HCT116 (cell line): ENCODE data around the gene WNK3. TPM values are rescaled to one million over a fixed set of nuclear protein-coding genes. Genes with fewer than 3 reads are reported as not detected.

Source experiments
- ATAC-seq: fragments of 200-7000 bp; cut with Tn5 transposase; 2 replicates; pipeline ENCODE4 v1.9.1; 2020; ENCODE audit warnings: mild to moderate bottlenecking, moderate library complexity
- BruUV-seq: library from RNA; stranded (reverse); fragments of 400-500 nt; replicated peaks from 2 replicates; lab custom pipeline; 2021; lab: Mats Ljungman, UMichigan
- CTCF ChIA-PET: fragments of 300-600 bp; sonication (Branson Sonifier 250); formaldehyde crosslinking; loops from one replicate; lab custom pipeline; 2021; ENCODE audit warnings: antibody characterized with exemption; lab: Charles Lee
- POLR2A ChIA-PET: fragments of 300-600, 350-600 bp; sonication (Branson Sonifier 250); formaldehyde crosslinking; loops from one replicate; lab custom pipeline; 2021; ENCODE audit warnings: antibody characterized with exemption; lab: Charles Lee
- RAD21 ChIA-PET, 2 experiments: fragments of 300-600 bp; sonication (Branson Sonifier 250); formaldehyde crosslinking; loops; one replicate each; lab custom pipeline; 2023; ENCODE audit warnings: low total read pairs in 2 of 2; ENCODE audit not compliant: uncharacterized antibody in 2 of 2, unreplicated experiment in 2 of 2, low non-redundant PET in 1 of 2; lab: Charles Lee
- DNase-seq: peaks from one replicate; pipeline ENCODE4 v3.0.0-alpha.2; 2010; ENCODE audit warnings: low read depth, low spot score
- H2AFZ ChIP-seq: fragments of 200-600 bp; shearing (Covaris generic), sonication (generic); 2 replicates; pipeline ENCODE4 v1.6.1; 2017; ENCODE audit warnings: low read depth, mixed run types, mixed read lengths, antibody characterized with exemption, low read length; ENCODE audit not compliant: poor library complexity, severe bottlenecking
- H3K27ac ChIP-seq: 2 replicates; pipeline ENCODE4 v1.5.1; 2012; ENCODE audit warnings: low read depth, low read length
- H3K27me3 ChIP-seq: fragments of 200-600 bp; sonication (generic); 2 replicates; pipeline ENCODE4 v1.6.1; 2016; ENCODE audit warnings: mixed run types, low read length, mixed read lengths; ENCODE audit not compliant: insufficient read depth
- H3K36me3 ChIP-seq, 2 experiments: fragments of 200-500 bp in 1 of 2; fragments of 200-600 bp in 1 of 2; sonication (Bioruptor generic) in 1 of 2; sonication (generic) in 1 of 2; 2 replicates each; pipeline versions ENCODE4 v1.5.1 to v1.6.1; 2014 to 2016; ENCODE audit warnings: low read length in 2 of 2, inconsistent platforms in 1 of 2, mixed read lengths in 1 of 2, mixed run types in 1 of 2; ENCODE audit not compliant: insufficient read depth in 2 of 2, control insufficient read depth in 1 of 2
- H3K4me1 ChIP-seq, 2 experiments: fragments of 200-600 bp in 1 of 2; sonication (generic) in 1 of 2; 2 replicates each; pipeline versions ENCODE4 v1.5.1 to v1.6.1; 2012 to 2017; ENCODE audit warnings: low read length in 2 of 2, inconsistent platforms in 1 of 2, mild to moderate bottlenecking in 1 of 2, mixed read lengths in 1 of 2, mixed run types in 1 of 2, moderate library complexity in 1 of 2; ENCODE audit not compliant: insufficient read depth in 2 of 2, control insufficient read depth in 1 of 2
- H3K4me2 ChIP-seq: fragments of 200-600 bp; sonication (generic); 2 replicates; pipeline ENCODE4 v1.6.1; 2017; ENCODE audit warnings: mixed run types, low read length, mixed read lengths
- H3K4me3 ChIP-seq, 2 experiments: fragments of 200-600 bp in 1 of 2; sonication (generic) in 1 of 2; replicated peaks in 1 of 2; 2 replicates each; pipeline ENCODE4 v1.5.1; 2011 to 2016; ENCODE audit warnings: low read length in 2 of 2, control low read depth in 1 of 2, low read depth in 1 of 2, mild to moderate bottlenecking in 1 of 2, mixed read lengths in 1 of 2, mixed run types in 1 of 2
- H3K79me2 ChIP-seq: fragments of 200-600 bp; sonication (generic); 2 replicates; pipeline ENCODE4 v1.6.1; 2017; ENCODE audit warnings: mild to moderate bottlenecking, mixed run types, low read length, moderate library complexity, mixed read lengths; ENCODE audit not compliant: insufficient read depth
- H3K9ac ChIP-seq: fragments of 200-600 bp; sonication (generic); 2 replicates; pipeline ENCODE4 v1.6.1; 2016; ENCODE audit warnings: low read length, mixed read lengths
- H3K9me2 ChIP-seq: fragments of 200-600 bp; sonication (generic), shearing (Covaris generic); 2 replicates; pipeline ENCODE4 v1.6.1; 2017; ENCODE audit warnings: mixed run types, mild to moderate bottlenecking, moderate library complexity; ENCODE audit not compliant: insufficient read depth
- H3K9me3 ChIP-seq, 2 experiments: fragments of 200-500 bp in 1 of 2; fragments of 200-600 bp in 1 of 2; sonication (Bioruptor generic) in 1 of 2; sonication (generic) in 1 of 2; 2 replicates each; pipeline ENCODE4 v1.6.1; 2014 to 2017; ENCODE audit warnings: low read length in 2 of 2, mixed read lengths in 2 of 2, inconsistent platforms in 1 of 2, low read depth in 1 of 2, mild to moderate bottlenecking in 1 of 2, mixed run types in 1 of 2, moderate library complexity in 1 of 2; ENCODE audit not compliant: control insufficient read depth in 1 of 2, insufficient read depth in 1 of 2
- H4K20me1 ChIP-seq: fragments of 200-600 bp; sonication (generic), shearing (Covaris generic); 2 replicates; pipeline ENCODE4 v1.6.1; 2017; ENCODE audit warnings: mixed run types, mild to moderate bottlenecking, moderate library complexity; ENCODE audit not compliant: insufficient read depth
- EZH2phosphoT487 ChIP-seq: fragments of 200-600 bp; IDR thresholded peaks from 2 replicates; pipeline ENCODE4 v1.6.1; 2018; ENCODE audit warnings: antibody characterized with exemption, borderline replicate concordance
- POLR2A ChIP-seq: IDR thresholded peaks from 2 replicates; pipeline ENCODE4 v1.7.0; 2011; ENCODE audit warnings: borderline replicate concordance; ENCODE audit not compliant: insufficient read depth, insufficient read length; ENCODE audit errors: extremely low read depth
- POLR2AphosphoS5 ChIP-seq: IDR thresholded peaks from 2 replicates; pipeline ENCODE4 v1.6.1; 2011; ENCODE audit warnings: mild to moderate bottlenecking, low read depth, low read length, moderate library complexity
- RAD21 ChIP-seq: IDR thresholded peaks from 2 replicates; pipeline ENCODE4 v1.6.1; 2012; ENCODE audit warnings: low read depth, mild to moderate bottlenecking
- SP1 ChIP-seq: IDR thresholded peaks from 2 replicates; pipeline ENCODE4 v1.6.1; 2012; ENCODE audit warnings: low read depth
- TCF7L2 ChIP-seq: IDR thresholded peaks from 2 replicates; pipeline ENCODE4 v1.7.0; 2011; ENCODE audit warnings: borderline replicate concordance, inconsistent platforms; ENCODE audit not compliant: insufficient read depth, insufficient read length; ENCODE audit errors: extremely low read depth
- YY1 ChIP-seq: IDR thresholded peaks from 2 replicates; pipeline ENCODE4 v1.6.1; 2011; ENCODE audit warnings: low read length, low read depth, moderate library complexity, mild to moderate bottlenecking; ENCODE audit not compliant: insufficient replicate concordance; ENCODE audit errors: extremely low read depth
- ZFX ChIP-seq: fragments of 450-650 bp; IDR thresholded peaks from 2 replicates; pipeline ENCODE4 v1.6.1; 2017
- ZNF274 ChIP-seq: fragments of 200-500 bp; sonication (Bioruptor generic); IDR thresholded peaks from 2 replicates; pipeline ENCODE4 v1.6.1; 2014; ENCODE audit warnings: mild to moderate bottlenecking, low read depth, low read length, inconsistent platforms
- intact Hi-C: fragments of 100-400 bp; cut with micrococcal nuclease; formaldehyde crosslinking; loops from 2 replicates; pipeline ENCODE4 v1.10.0; 2022
- total RNA-seq: library from RNA; stranded (reverse); gene quantifications from one replicate; pipeline ENCODE4 v1.2.1, GENCODE V29; 2021; ENCODE audit not compliant: unreplicated experiment
- TF ChIP-seq, protein P1 (sequence below): IDR thresholded peaks from 2 replicates; pipeline ENCODE4 v1.6.1; 2012
- TF ChIP-seq, protein P2 (sequence below): IDR thresholded peaks from 2 replicates; pipeline ENCODE4 v1.6.1; 2011; ENCODE audit warnings: mild to moderate bottlenecking, low read length, moderate library complexity; ENCODE audit not compliant: insufficient replicate concordance; ENCODE audit errors: extremely low read depth

WNK3 gene
- total RNA-seq, 1 experiment from 2014 or later, result 0.05 TPM

DNA sequence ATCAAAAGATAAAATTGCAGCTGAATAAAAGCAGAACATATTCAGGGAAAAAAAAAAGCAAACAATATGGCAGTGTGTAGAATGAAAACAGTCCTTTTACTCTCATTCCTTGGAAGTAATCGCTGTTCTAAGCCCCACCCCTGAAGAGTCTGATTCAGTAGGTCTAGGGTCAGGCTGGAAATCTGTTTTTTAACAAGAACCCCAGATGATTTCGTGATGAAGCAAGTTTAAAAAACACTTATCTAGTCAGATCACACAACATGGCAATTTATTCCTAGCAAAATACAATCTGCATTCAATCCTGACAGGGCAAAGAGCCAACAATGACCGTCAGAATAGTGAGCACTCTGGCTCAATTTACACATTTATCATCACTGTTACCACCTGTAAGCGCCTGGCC is 190.9 kb downstream of the WNK3 start (continued):
- TF ChIP-seq, protein P1, sequence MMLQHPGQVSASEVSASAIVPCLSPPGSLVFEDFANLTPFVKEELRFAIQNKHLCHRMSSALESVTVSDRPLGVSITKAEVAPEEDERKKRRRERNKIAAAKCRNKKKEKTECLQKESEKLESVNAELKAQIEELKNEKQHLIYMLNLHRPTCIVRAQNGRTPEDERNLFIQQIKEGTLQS, result no peak
- TF ChIP-seq SP1, result no peak
- TF ChIP-seq EZH2phosphoT487, result no peak
- TF ChIP-seq ZNF274, result no peak
- TF ChIP-seq TCF7L2, result no peak
- TF ChIP-seq YY1, result no peak
- TF ChIP-seq, protein P2, sequence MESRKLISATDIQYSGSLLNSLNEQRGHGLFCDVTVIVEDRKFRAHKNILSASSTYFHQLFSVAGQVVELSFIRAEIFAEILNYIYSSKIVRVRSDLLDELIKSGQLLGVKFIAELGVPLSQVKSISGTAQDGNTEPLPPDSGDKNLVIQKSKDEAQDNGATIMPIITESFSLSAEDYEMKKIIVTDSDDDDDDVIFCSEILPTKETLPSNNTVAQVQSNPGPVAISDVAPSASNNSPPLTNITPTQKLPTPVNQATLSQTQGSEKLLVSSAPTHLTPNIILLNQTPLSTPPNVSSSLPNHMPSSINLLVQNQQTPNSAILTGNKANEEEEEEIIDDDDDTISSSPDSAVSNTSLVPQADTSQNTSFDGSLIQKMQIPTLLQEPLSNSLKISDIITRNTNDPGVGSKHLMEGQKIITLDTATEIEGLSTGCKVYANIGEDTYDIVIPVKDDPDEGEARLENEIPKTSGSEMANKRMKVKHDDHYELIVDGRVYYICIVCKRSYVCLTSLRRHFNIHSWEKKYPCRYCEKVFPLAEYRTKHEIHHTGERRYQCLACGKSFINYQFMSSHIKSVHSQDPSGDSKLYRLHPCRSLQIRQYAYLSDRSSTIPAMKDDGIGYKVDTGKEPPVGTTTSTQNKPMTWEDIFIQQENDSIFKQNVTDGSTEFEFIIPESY, result no peak
- no peak for TF ChIP-seq POLR2AphosphoS5
- no peak for TF ChIP-seq RAD21
- no peak for TF ChIP-seq POLR2A
- no peak for TF ChIP-seq ZFX

DNA sequence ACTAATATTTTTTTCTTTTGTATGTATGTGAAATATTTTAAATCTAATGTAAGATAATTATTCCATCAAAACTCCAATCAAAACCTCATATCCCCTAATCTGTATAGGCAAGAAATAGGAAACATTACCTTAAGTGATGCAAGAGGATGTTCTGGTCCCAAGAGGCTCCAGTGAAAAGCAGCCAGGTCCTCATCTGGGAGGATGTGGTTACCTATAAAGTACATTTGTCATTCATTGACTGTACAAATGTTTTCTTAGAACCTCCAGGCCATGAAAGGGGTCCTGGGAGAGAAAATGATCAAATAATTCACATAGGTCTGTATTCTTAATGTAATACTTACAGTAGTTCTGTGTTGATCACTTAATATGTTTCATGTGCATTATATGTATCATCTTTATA is 200.3 kb downstream of the WNK3 start:
- Histone ChIP-seq H3K27ac (no peak overlapping the region), H2AFZ (no peak overlapping the region), H3K4me1 (no peaks in the 10 kb centered on the region), H3K79me2 (no peaks in the 10 kb centered on the region), H3K4me3 (no peak overlapping the region), H3K9me3 (no peaks in the 10 kb centered on the region), H3K9me2 (no peaks in the 10 kb centered on the region), H3K4me2 (no peak overlapping the region), H4K20me1 (no peaks in the 10 kb centered on the region), H3K36me3 (no peaks in the 10 kb centered on the region), H3K9ac (no peak overlapping the region), H3K27me3 (no peaks in the 10 kb centered on the region)
- ChIA-PET POLR2A (no interaction called here), CTCF (no interaction called here), RAD21 (no interaction called here)
- ATAC-seq (no peak), DNase-seq (no peak)
- BruUV-seq, result no TSS peak
- intact Hi-C loops, result no loop called here
- TF ChIP-seq POLR2A, result no peak
- TF ChIP-seq ZFX, result no peak

Other genes with a start within 250 kb of the WNK3 start
- gene FAM120C, start 174.8 kb downstream of the WNK3 start, total RNA-seq, result 6.1 TPM
- 27.9 TPM for gene TSR2, start 82.4 kb upstream of the WNK3 start, total RNA-seq
- 5.8 TPM for gene FGD1, start 138.2 kb upstream of the WNK3 start, total RNA-seq
- 60.2 TPM for gene GNL3L, start 172.2 kb upstream of the WNK3 start, total RNA-seq